GM19395 (cell line): Measurements from ENCODE around the gene PRMT3.
"Not testable (repeated sequence)": the region's sequence is repeated elsewhere in the genome, so short reads cannot be mapped to it uniquely, and the experiment has no call there.

Experiments used
- ATAC-seq: cut with Tn5 transposase; IDR thresholded peaks from one replicate; pipeline ENCODE4 v1.9.1; 2021; ENCODE audit warnings: mild to moderate bottlenecking, moderate library complexity; ENCODE audit not compliant: unreplicated experiment

The PRMT3 gene

GRCh38 chr11:20453657-20454316 is 66.3 kb downstream of the PRMT3 start:
- ATAC-seq = no peak

DNA sequence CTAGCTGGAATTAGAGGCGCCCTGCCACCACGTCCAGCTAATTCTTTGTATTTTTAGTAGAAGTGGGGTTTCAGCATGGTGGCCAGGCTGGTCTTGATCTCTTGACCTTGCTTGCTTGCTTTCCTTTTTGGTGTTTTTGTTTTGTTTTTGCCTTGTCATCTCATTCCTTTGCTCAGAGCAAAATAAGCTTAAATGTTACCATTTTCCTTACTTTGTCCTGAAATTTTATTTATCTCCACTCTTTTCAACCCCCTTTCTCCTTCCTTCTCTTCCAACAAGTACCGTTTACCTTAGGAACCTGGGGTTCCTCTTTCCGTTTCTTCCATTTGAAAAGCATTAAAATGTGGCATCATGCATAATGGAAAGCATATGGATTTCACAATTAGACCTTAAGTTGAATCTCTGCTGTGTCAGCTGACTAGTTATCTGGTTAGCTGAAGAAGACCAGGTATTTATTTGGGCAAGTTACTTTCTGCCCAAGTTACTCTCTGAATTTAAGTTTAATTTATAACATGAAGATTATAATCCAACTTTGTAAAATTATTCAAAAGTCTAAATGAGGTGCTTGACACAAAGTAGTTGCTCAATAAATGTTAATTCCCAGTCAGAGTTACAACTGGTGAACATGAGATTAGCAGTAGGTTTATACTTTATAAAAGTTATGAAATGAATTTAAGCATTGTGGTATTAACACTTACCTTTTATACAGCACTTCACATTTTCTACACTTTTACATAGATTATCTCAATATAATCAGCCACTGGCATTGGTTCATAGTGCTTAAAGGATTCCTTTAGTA is 69.7 kb downstream of the PRMT3 start:
- ATAC-seq = no peak

- no peak for ATAC-seq
Measured at GRCh38 chr11:20457934-20458680, 70.6 kb downstream of the PRMT3 start.

DNA sequence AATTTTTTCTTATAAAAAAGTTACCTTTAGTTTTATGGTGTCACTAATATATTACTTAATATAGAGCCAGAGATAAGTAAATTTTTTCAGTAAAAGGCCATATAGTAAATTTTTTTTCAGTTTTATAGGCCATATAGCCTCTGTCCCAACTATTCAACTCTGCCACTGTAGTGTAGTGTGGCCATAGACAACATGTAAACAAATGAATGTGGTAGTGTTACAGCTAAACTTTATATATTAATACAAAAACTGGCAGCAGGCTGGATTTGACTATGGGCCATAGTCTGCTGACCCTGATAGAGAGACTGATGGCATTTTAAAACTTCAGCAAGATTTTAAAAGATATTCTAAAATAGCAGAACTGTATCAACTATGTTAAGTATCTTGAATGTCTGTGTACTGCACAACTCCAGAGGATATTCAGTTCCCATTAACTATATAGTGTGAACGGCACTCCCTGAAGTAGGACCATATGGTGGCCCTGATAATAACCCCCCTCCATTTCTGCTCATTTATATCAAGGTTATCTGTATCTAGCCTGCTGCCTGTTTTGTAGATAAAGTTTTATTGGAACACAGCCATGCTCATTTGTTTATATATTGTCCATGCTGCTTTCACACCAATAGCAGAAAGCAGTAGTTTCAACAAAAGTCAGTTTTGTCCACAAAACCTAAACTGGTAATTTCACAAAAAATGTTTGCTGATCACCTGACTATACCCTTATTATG is 71.6 kb downstream of the PRMT3 start:
- no peak for ATAC-seq

DNA sequence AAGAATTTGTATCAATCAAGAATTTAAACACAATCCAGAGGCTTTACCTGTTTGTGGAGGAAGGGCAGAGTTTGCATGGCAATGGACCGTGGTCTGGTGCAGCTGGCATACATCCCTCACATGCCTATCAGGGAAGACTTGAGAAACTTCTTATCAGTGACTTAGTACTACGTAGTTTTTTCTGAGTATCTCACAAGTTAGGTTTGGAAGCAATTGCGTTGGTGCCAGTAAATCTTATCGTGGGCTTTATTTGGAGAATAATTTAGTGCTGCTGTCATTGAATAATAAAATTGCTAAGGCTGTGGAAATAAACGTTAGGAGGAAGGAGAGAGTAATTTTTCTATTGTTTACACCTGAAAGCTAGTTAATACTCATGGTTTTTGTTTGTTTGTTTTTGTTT is 72.3 kb downstream of the PRMT3 start:
- no peak for ATAC-seq

GRCh38 chr11:20464518-20464917 is 77.0 kb downstream of the PRMT3 start:
- no peak for ATAC-seq

- ATAC-seq = no peak
Measured at GRCh38 chr11:20467487-20468185, 80.1 kb downstream of the PRMT3 start.

DNA sequence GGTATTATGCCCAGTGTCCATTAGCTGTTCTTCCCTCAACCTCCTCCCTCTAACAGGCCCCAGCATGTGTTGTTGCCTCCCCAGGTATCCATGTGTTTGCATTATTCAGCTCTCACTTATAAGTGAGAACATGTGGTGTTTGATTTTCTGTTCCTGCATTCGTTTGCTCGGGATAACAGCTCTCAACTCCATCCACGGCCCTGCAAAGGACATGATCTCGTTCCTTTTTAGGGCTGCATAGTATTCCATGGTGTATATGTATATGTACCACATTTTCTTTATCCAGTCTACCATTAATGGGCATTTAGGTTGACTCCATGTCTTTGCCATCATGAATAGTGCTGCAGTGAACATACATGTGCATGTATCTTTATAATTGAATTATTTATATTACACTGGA is 82.8 kb downstream of the PRMT3 start:
- no peak for ATAC-seq

DNA sequence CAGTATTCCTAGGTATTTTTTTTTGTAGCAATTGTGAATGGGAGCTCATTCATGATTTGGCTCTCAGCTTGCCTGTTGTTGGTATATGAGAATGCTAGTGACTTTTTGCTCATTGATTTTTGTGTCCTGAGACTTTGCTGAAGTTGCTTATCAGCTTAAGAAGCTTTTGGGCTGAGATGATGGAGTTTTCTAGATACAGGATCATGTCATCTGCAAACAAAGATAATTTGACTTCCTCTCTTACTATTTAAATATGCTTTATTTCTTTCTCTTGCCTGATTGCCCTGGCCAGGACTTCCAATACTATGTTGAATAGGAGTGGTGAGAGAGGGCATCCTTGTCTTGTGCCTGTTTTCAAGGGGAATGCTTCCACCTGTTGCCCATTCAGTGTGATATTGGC is 84.4 kb downstream of the PRMT3 start:
- ATAC-seq = not testable (repeated sequence)

DNA sequence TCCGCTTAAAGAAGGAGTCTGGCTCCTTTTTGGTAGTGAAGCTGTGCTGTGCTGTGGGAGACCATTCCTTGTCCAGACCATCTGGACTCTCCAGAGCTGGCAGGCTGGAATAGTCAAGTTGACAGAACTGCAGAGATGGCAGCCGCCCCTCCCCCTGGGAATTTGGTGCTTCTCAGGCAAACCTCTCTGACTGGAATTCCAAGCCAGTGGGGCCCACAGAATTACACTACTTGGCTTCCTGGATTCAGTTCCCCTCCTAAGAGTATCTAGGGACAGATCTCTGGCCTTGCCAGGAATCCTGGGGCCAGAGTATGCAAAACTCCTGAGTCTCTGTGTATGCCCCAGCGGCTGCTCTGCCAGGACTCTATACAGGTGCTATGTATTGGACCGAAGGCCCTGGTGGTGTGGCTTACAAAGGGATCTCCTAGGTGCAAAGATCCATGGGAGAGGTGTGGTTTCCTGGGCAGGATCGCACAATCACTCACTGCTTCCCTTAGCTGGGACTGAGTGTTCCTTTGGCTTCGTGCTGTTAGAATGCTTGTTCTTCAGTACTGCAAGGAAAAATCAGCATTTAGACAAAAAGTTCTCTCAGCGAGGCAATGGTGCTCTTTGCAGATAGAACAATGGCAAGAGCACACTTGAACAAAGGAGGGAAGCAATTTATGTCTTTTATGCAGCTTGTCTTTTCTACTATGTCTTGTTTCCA is 86.8 kb downstream of the PRMT3 start:
- ATAC-seq = peak; percentile 49

DNA sequence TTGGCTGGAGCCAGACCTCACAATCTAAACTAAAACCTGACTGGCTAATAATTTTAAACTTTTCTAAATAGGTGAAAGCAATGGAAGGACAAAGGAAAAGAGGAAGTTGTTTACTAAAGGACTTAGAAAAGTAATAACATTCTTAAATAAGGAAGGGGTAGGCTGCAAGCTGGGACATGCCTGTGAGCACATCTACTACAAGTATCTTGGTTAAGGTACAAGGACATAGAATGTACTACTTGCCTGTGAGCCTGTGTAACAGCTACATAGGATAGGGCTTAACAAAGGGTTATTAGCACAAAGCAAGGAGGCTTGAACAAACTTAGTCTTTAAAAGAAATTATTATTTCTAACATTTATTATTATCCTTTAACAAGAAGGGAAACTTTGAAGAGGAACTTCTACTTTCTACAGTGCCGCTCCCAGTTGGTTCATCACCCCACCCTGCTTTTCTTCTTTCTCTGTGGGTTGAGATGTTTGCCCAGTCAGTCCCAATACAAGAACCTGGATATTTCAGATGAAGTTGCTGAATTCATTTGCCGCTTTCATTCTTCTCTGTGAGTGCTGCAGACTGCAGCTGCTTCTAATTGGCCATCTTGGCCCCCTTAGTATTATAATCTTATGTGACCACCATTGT is 87.5 kb downstream of the PRMT3 start:
- ATAC-seq = peak; percentile 60

- ATAC-seq = no peak
Measured at GRCh38 chr11:20477418-20478090, 90.0 kb downstream of the PRMT3 start.

DNA sequence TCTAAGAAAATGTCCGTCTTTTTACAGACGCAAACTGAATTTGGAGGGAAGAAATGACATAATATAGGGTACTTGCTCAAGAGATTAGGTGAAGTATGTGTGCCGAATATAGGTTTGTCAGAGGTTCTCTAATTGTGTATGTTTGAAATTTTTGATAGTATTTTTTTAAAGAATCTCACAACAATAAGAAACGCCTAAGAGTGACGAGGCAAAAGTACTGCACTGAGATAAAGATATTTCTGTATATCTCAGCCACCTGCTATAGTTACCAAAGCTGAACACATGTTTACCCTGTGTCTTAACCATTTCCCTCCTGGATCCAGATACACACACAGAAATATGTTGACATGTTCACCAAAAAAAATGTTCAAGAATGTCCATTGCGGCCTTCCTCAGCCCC is 92.0 kb downstream of the PRMT3 start:
- no peak for ATAC-seq

DNA sequence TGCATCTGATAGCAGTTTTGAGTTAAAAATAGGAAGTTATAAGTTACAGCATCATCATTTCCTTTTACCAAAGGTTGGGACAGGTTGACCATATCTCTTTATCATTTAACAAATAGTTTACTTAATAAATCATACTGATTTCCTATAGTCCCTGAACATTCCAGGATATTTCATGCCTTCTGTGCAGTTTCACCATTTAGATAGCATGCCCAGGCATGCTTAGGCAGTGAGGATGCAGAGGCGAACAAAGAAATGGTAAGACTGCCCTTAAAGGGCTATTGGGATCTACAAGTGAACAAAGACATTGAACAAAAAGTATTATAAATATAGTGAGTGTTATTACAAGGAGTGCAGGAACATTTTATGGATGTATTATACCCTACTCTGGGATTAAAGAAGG is 96.4 kb downstream of the PRMT3 start:
- no peak for ATAC-seq

- not testable (repeated sequence) for ATAC-seq
Measured at GRCh38 chr11:20484416-20484815, 96.9 kb downstream of the PRMT3 start.

DNA sequence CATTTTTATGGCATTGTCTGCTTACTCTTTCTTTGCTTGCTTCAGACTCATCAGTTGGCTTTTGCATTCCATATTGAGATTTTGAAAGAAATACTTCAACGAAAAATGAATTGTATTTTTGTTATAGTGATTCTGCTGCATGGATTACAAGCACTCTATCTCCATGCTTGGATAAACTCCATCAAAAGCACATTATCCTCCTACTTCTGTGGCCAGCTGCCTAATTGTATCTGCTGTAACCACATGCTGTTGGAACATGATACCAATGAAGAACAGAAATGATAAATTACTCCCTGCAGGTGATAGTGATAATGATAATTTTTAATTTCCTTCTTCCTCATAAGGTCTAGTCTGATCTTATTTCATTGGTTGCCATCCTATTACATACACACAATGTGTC is 100.8 kb downstream of the PRMT3 start:
- ATAC-seq = no peak

GRCh38 chr11:20489948-20490347 is 102.4 kb downstream of the PRMT3 start:
- ATAC-seq = peak; percentile 85

DNA sequence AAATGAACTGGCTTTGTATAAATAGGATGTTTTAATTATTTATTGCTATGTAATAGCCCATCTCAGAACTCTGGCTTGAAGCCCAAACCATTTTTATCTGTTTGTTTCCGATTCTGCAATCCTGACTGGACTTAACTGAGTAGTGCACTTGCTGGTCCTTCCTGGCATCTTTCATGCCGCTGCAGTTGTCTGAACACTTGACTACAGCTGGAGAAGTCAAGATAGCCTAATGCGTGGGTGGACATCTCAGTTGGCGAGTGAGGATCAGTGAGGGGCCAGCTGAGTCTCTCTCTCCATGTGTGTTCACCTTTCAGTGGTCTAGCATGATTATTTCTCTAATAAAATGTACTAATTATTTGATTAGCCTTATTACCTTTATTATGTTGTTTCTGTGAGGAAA is 105.8 kb downstream of the PRMT3 start:
- ATAC-seq = no peak
